ENCODE data around the gene TOMM5.

The TOMM5 gene

GRCh38 chr9:37592108-37592951 is at the start of gene TOMM5:
TSS of gene TOMM5 (minus strand) at chr9:37592597. CDS start at chr9:37592532, 65 bp downstream.
- no peak for TF ChIP-seq CTCF (IDR thresholded peaks at IDR 0.05; ENCODE audit: low read depth, low read length, missing control alignments)
- DNase-seq (ENCODE audit: low read depth) = peak; percentile 86
- in situ Hi-C loops (cut with HindIII; ENCODE audit: low sequenced_read_pairs) = no loop called here
- peak within 1 kb of the TSS; percentile 99 for H3K4me3 ChIP-seq (ENCODE audit: low read depth, low read length)

GRCh38 chr9:37641331-37641730 is 48.9 kb upstream of the TOMM5 start:
- DNase-seq (ENCODE audit: low read depth) = no peak
- no peak overlapping the region for H3K4me3 ChIP-seq (ENCODE audit: low read depth, low read length)
- in situ Hi-C loops (cut with HindIII; ENCODE audit: low sequenced_read_pairs) = no loop called here
- no peak for TF ChIP-seq CTCF (IDR thresholded peaks at IDR 0.05; ENCODE audit: low read depth, low read length, missing control alignments)

- no peak for DNase-seq (ENCODE audit: low read depth)
- no peak for TF ChIP-seq CTCF (IDR thresholded peaks at IDR 0.05; ENCODE audit: low read depth, low read length, missing control alignments)
- in situ Hi-C loops (cut with HindIII; ENCODE audit: low sequenced_read_pairs) = no loop called here
- no peak overlapping the region for H3K4me3 ChIP-seq (ENCODE audit: low read depth, low read length)
Measured at GRCh38 chr9:37640246-37640645, 47.8 kb upstream of the TOMM5 start.

GRCh38 chr9:37639841-37640240 is 47.4 kb upstream of the TOMM5 start:
- TF ChIP-seq CTCF (IDR thresholded peaks at IDR 0.05; ENCODE audit: low read depth, low read length, missing control alignments) = no peak
- DNase-seq (ENCODE audit: low read depth) = no peak
- no peak overlapping the region for H3K4me3 ChIP-seq (ENCODE audit: low read depth, low read length)
- in situ Hi-C loops (cut with HindIII; ENCODE audit: low sequenced_read_pairs) = no loop called here

- TF ChIP-seq CTCF (IDR thresholded peaks at IDR 0.05; ENCODE audit: low read depth, low read length, missing control alignments) = no peak
- no peak overlapping the region for H3K4me3 ChIP-seq (ENCODE audit: low read depth, low read length)
- in situ Hi-C loops (cut with HindIII; ENCODE audit: low sequenced_read_pairs) = no loop called here
- no peak for DNase-seq (ENCODE audit: low read depth)
Measured at GRCh38 chr9:37639109-37639762, 46.8 kb upstream of the TOMM5 start.

GRCh38 chr9:37636511-37637448 is 44.4 kb upstream of the TOMM5 start:
- no peak overlapping the region for H3K4me3 ChIP-seq (ENCODE audit: low read depth, low read length)
- no peak for DNase-seq (ENCODE audit: low read depth)
- TF ChIP-seq CTCF (IDR thresholded peaks at IDR 0.05; ENCODE audit: low read depth, low read length, missing control alignments) = no peak
- in situ Hi-C loops (cut with HindIII; ENCODE audit: low sequenced_read_pairs) = no loop called here

All from astrocyte of the cerebellum (primary cell).